ENCODE data around the gene FRMD4A.

- TF ChIP-seq POLR2A (IDR thresholded peaks at IDR 0.05) (no peak), CTCF (IDR thresholded peaks at IDR 0.05) (no peak)
Measured at GRCh38 chr10:14360961-14361360, 30.2 kb upstream of the FRMD4A start.
